WTC11 (cell line): ENCODE results near the gene EDIL3.

ENCODE experiments used
- AFF4 ChIP-seq: sonication (generic); formaldehyde crosslinking; IDR thresholded peaks from 2 replicates; pipeline ENCODE4 v1.8.1; 2023; ENCODE audit warnings: mild to moderate bottlenecking, missing genetic modification reagents, borderline replicate concordance
- CDX4 ChIP-seq: fragments of 250-450 bp; sonication (Bioruptor Pico); IDR thresholded peaks from 2 replicates; pipeline ENCODE4 v1.9.0; 2021; ENCODE audit warnings: moderate library complexity, mild to moderate bottlenecking, inconsistent platforms, borderline replicate concordance
- CTCF ChIP-seq: fragments of 200-600 bp; IDR thresholded peaks from 2 replicates; pipeline ENCODE4 v1.8.0; 2022; ENCODE audit warnings: antibody characterized with exemption
- E2F1 ChIP-seq: sonication (generic); formaldehyde crosslinking; IDR thresholded peaks from 2 replicates; pipeline ENCODE4 v1.8.0; 2022; ENCODE audit warnings: mild to moderate bottlenecking, missing genetic modification reagents
- FOXK1 ChIP-seq: sonication (generic); formaldehyde crosslinking; IDR thresholded peaks from 2 replicates; pipeline ENCODE4 v1.8.0; 2022; ENCODE audit warnings: mild to moderate bottlenecking, moderate library complexity, missing genetic modification reagents
- HMGA2 ChIP-seq: fragments of 250-450 bp; sonication (Bioruptor Pico); IDR thresholded peaks from 2 replicates; pipeline ENCODE4 v1.4.0; 2021; ENCODE audit warnings: mild to moderate bottlenecking, moderate library complexity
- JUN ChIP-seq: sonication (generic); formaldehyde crosslinking; IDR thresholded peaks from 2 replicates; pipeline ENCODE4 v1.8.0; 2023; ENCODE audit warnings: mild to moderate bottlenecking, missing genetic modification reagents
- MLX ChIP-seq: sonication (generic); formaldehyde crosslinking; IDR thresholded peaks from 2 replicates; pipeline ENCODE4 v1.8.1; 2023; ENCODE audit warnings: mild to moderate bottlenecking, missing genetic modification reagents, moderate library complexity
- SP1 ChIP-seq: sonication (generic); formaldehyde crosslinking; conservative IDR thresholded peaks from 2 replicates; pipeline ENCODE4 v1.8.1; 2022; ENCODE audit warnings: missing genetic modification reagents
- TCF7 ChIP-seq: sonication (generic); formaldehyde crosslinking; IDR thresholded peaks from 2 replicates; pipeline ENCODE4 v1.8.0; 2022; ENCODE audit warnings: mild to moderate bottlenecking, low read depth, missing genetic modification reagents, moderate library complexity
- USF1 ChIP-seq: sonication (generic); formaldehyde crosslinking; IDR thresholded peaks from 2 replicates; pipeline ENCODE4 v1.8.0; 2022; ENCODE audit warnings: mild to moderate bottlenecking, missing genetic modification reagents
- ZNF138 ChIP-seq: sonication (generic); formaldehyde crosslinking; conservative IDR thresholded peaks from 2 replicates; pipeline ENCODE4 v1.8.1; 2022; ENCODE audit warnings: mild to moderate bottlenecking, moderate library complexity, missing genetic modification reagents
- ZNF281 ChIP-seq: sonication (generic); formaldehyde crosslinking; IDR thresholded peaks from 2 replicates; pipeline ENCODE4 v1.8.0; 2023; ENCODE audit warnings: mild to moderate bottlenecking, missing genetic modification reagents

- TF ChIP-seq SP1 = no peak
- TF ChIP-seq FOXK1 (CRISPR knock-in tag) = no peak
- TF ChIP-seq HMGA2 (CRISPR knock-in tag) = no peak
- TF ChIP-seq CTCF = no peak
- no peak for TF ChIP-seq USF1 (CRISPR knock-in tag)
- TF ChIP-seq ZNF138 (CRISPR knock-in tag) = no peak
- TF ChIP-seq CDX4 (CRISPR knock-in tag) = no peak
- no peak for TF ChIP-seq ZNF281 (CRISPR knock-in tag)
- no peak for TF ChIP-seq TCF7
- TF ChIP-seq MLX (CRISPR knock-in tag) = no peak
- TF ChIP-seq JUN = no peak
- no peak for TF ChIP-seq E2F1 (CRISPR knock-in tag)
- no peak for TF ChIP-seq AFF4
These were observed 94.0 kb downstream of the EDIL3 start for GRCh38 chr5:84290673-84291072.
